Left lung (tissue), 10 donors: ENCODE data around the gene SEMA4B. TPM values are rescaled to one million over a fixed set of nuclear protein-coding genes. Genes with fewer than 3 reads are reported as not detected.

ENCODE experiments used
- ATAC-seq: fragments of 200-7000 bp; cut with Tn5 transposase; one replicate; pipeline ENCODE4 v1.9.1; 2020; ENCODE audit warnings: moderate library complexity
- DNase-seq, 4 donors: peaks; one replicate each; pipeline ENCODE4 v3.0.0-alpha.2; 2013 to 2020
- H3K27ac ChIP-seq, 2 donors: fragments of 200-600 bp; sonication (generic) in 1 of 2; one replicate each; pipeline versions ENCODE4 v1.5.0 to v1.8.0; 2020 to 2021
- H3K27me3 ChIP-seq, 2 donors: fragments of 200-600 bp; sonication (generic) in 1 of 2; one replicate each; pipeline versions ENCODE4 v1.5.0 to v1.8.0; 2020 to 2021
- H3K36me3 ChIP-seq, 2 donors: fragments of 200-600 bp; sonication (generic) in 1 of 2; one replicate each; pipeline versions ENCODE4 v1.5.0 to v1.8.0; 2020 to 2021
- H3K4me1 ChIP-seq, 2 donors: fragments of 200-600 bp; one replicate each; pipeline ENCODE4 v1.8.0; 2021
- H3K4me3 ChIP-seq, 2 donors: fragments of 200-600 bp; sonication (generic) in 1 of 2; one replicate each; pipeline versions ENCODE4 v1.5.0 to v1.8.0; 2020 to 2021; ENCODE audit warnings: mild to moderate bottlenecking in 1 of 2
- H3K9me3 ChIP-seq, 2 donors: fragments of 200-600 bp; sonication (generic) in 1 of 2; one replicate each; pipeline versions ENCODE4 v1.5.0 to v1.8.0; 2020 to 2021
- CTCF ChIP-seq, 2 donors: fragments of 200-600 bp; sonication (generic) in 1 of 2; IDR thresholded peaks; one replicate each; pipeline versions ENCODE4 v1.5.0 to v1.8.0; 2021; ENCODE audit warnings: antibody characterized with exemption in 2 of 2
- intact Hi-C, 2 donors: fragments of 100-400 bp; cut with DNase I; formaldehyde crosslinking; loops; one replicate each; pipeline versions ENCODE4 v1.11.2 to v1.14.2; 2022
- polyA plus RNA-seq, 6 donors: library from polyadenylated mRNA; unstranded; fragments of 120-200 nt; gene quantifications; one replicate each; pipeline ENCODE4 v1.2.1, GENCODE V29; 2013; ENCODE audit not compliant: insufficient read length in 6 of 6
- total RNA-seq, 2 donors: library from RNA; stranded (reverse); fragmentation: NEBNext Ultra II Directional; extraction: Animal tissue kit (Norgen Biotek cat#: 25700); gene quantifications; one replicate each; pipeline ENCODE4 v1.2.1, GENCODE V29; 2021
- donor health status: DM: no; HTN: yes; CAD: no.
- donor health status: DM: no; HTN: no; CAD: no.

The SEMA4B gene
- total and polyA plus RNA-seq, 8 donors = 22.8 to 66.7 (median 26.6) TPM

- ATAC-seq = peak; percentile 90
- intact Hi-C loops = no loop called here
Measured at GRCh38 chr15:90221246-90221900, 20.2 kb downstream of the SEMA4B start.

DNA sequence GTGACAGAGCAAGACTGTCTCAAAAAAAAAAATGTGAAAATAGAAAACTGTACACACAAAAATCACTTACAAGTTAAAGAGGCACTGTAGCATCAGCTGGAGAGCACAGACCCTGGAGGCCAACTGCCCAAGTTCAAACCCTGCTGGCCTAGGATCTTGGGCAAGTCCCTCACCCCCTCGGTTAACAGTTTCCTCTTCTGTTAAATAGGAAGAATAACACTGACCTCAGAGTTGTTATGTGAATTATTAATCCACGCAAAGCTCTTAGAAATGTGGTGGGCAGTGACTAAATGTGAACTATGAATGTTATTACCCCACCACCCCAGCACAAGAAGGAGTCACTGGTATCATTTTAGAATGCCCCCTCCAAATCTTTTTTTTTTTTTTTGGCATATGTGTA, 21.4 kb downstream of the SEMA4B start:
- no peak for TF ChIP-seq CTCF (IDR thresholded peaks at IDR 0.05)
- Histone ChIP-seq H3K27me3 (no peaks in the 10 kb centered on the region), H3K36me3 (peaks cover 0 to 99% of the 10 kb centered on the region in 2 donors), H3K4me3 (no peak overlapping the region), H3K4me1 (peaks cover 6 to 7% of the 10 kb centered on the region in 2 donors), H3K9me3 (no peaks in the 10 kb centered on the region), H3K27ac (no peak overlapping the region)
- ATAC-seq (no peak), DNase-seq (no peak)
- intact Hi-C loops = no loop called here

More at GRCh38 chr15:90221246-90221900, 20.2 kb downstream of the SEMA4B start:
- Histone ChIP-seq H3K27ac (peak overlapping the region in 1 of 2 donors; percentile 13), H3K9me3 (no peaks in the 10 kb centered on the region), H3K4me3 (no peak overlapping the region), H3K27me3 (no peaks in the 10 kb centered on the region), H3K36me3 (peaks cover 0 to 93% of the 10 kb centered on the region in 2 donors), H3K4me1 (peaks cover 6 to 7% of the 10 kb centered on the region in 2 donors)
- peak in 3 of 4 donors; percentile 56 to 86 (median 81) for DNase-seq
- TF ChIP-seq CTCF (IDR thresholded peaks at IDR 0.05) = peak; percentile 58 to 69

GRCh38 chr15:90223441-90224165, 22.5 kb downstream of the SEMA4B start:
- Histone ChIP-seq H3K4me3 (no peak overlapping the region), H3K27ac (no peak overlapping the region), H3K27me3 (no peaks in the 10 kb centered on the region), H3K4me1 (peaks cover 6 to 7% of the 10 kb centered on the region in 2 donors), H3K36me3 (peaks cover 0 to 99% of the 10 kb centered on the region in 2 donors), H3K9me3 (no peaks in the 10 kb centered on the region)
- intact Hi-C loops = no loop called here
- DNase-seq = no peak
- ATAC-seq = no peak
- TF ChIP-seq CTCF (IDR thresholded peaks at IDR 0.05) = no peak

- no peak overlapping the region for H3K4me3 ChIP-seq
- H3K27me3 ChIP-seq = no peaks in the 10 kb centered on the region
- TF ChIP-seq CTCF (IDR thresholded peaks at IDR 0.05) = no peak
- H3K9me3 ChIP-seq = no peaks in the 10 kb centered on the region
- intact Hi-C loops = no loop called here
- peaks cover 0 to 99% of the 10 kb centered on the region in 2 donors for H3K36me3 ChIP-seq
- no peak overlapping the region for H3K27ac ChIP-seq
- ATAC-seq (no peak), DNase-seq (peak in 1 of 4 donors; percentile 70)
- peaks cover 7% of the 10 kb centered on the region in 2 donors for H3K4me1 ChIP-seq
Measured at GRCh38 chr15:90225047-90225446, 23.9 kb downstream of the SEMA4B start.

- Histone ChIP-seq H3K36me3 (peaks cover 0 to 99% of the 10 kb centered on the region in 2 donors), H3K9me3 (no peaks in the 10 kb centered on the region), H3K27me3 (no peaks in the 10 kb centered on the region), H3K4me1 (peaks cover 7 to 13% of the 10 kb centered on the region in 2 donors), H3K4me3 (no peak overlapping the region), H3K27ac (no peak overlapping the region)
- DNase-seq (peak in 1 of 4 donors; percentile 64), ATAC-seq (peak; percentile 9)
- intact Hi-C loops = no loop called here
- TF ChIP-seq CTCF (IDR thresholded peaks at IDR 0.05) = no peak
Measured at GRCh38 chr15:90225504-90226234, 24.5 kb downstream of the SEMA4B start.
